Femur (tissue), 1 donor: ENCODE results near the gene BGLAP.
"Not testable (repeated sequence)": the region's sequence is repeated elsewhere in the genome, so short reads cannot be mapped to it uniquely, and the experiment has no call there.

Experiments
- DNase-seq: peaks from one replicate; pipeline ENCODE4 v3.0.0-alpha.2; 2017

The BGLAP gene

GRCh38 chr1:156241926-156242325, at the start of gene BGLAP:
Gene BGLAP (plus strand): TSS chr1:156242184. CDS start chr1:156242232, 48 bp downstream.
- no peak for DNase-seq

DNA sequence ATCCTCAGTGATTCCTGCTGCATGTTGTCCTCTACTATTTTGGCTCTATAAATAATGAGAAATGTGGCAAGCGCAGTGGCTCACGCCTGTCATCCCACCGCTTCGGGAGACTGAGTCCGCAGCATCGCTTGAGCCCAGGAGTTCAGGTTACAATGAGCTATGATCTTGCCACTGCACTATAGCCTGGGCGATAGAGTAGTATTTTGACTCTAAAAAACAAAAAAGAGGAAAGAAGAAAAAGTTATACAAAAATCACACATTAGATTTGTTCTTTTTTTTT, 48.8 kb upstream of the BGLAP start:
- DNase-seq: no peak

- peak; percentile 99 for DNase-seq
These were observed 48.3 kb upstream of the BGLAP start, which contains the start of gene SLC25A44 for GRCh38 chr1:156193488-156194299. Gene SLC25A44 (plus strand): TSS chr1:156194104. CDS start chr1:156199848, 5,744 bp downstream.

- no peak for DNase-seq
These were observed 47.7 kb upstream of the BGLAP start for GRCh38 chr1:156194300-156194652.

DNA sequence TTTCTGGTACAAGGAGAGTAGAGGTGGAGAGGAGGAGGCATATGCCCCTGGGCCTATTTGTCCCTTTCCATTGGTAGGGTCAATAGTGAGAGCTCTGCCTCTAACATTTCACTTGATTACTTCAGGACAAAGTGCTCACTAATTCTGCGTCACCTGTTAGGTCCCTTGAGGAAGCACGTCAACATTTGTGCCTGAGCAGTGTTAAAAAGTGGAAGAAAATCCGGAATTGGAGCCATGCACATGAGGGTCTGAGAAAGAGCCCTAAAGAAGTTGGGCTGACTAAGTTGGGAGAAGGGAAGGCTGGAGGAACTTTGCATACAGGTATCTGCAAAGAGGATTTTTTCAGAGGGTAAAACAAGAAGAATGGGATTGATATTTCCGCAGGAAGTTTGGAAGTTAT, 46.1 kb upstream of the BGLAP start:
- DNase-seq: no peak

DNA sequence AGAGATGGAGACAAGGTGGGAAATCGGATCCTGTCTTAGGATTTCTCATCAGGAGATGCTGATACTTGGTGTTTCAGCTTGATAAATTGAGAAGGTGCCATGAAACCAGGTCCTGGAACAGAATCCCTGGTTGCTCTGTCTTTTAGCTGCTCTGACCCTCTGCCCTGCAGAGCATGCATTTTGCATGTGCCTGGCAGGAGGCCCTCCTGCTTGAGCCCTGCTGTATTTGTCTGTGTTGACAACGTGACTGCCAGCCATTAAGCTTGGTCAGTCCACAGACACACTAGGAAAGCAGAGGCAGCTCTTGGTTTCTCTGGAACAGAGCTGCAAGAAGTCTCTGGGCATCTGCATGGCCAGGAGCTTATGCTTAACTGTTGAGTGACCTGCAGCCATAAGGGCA, 45.5 kb upstream of the BGLAP start:
- DNase-seq: no peak

GRCh38 chr1:156198831-156199349, 43.1 kb upstream of the BGLAP start:
- no peak for DNase-seq

- no peak for DNase-seq
These were observed 41.9 kb upstream of the BGLAP start for GRCh38 chr1:156200044-156200443.

DNA sequence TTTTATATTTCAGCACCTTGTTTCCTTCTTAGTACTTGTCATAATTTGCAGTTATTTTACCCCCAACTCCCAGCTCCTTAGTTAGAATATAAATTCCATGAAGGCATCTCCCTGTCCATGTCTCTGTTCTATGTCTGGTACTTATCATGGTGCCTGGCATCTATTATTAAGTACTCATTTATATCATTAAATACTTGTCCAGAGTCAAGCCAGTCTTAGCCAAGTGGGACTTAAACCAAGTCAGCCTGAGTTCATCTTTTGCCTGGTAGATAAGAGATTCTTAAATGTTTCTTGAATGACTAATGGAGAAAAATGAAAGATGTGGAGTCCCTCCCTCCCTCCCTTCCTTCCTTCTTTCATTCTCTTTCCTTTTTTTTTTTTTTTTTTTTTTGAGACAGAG, 38.7 kb upstream of the BGLAP start:
- DNase-seq: no peak

DNA sequence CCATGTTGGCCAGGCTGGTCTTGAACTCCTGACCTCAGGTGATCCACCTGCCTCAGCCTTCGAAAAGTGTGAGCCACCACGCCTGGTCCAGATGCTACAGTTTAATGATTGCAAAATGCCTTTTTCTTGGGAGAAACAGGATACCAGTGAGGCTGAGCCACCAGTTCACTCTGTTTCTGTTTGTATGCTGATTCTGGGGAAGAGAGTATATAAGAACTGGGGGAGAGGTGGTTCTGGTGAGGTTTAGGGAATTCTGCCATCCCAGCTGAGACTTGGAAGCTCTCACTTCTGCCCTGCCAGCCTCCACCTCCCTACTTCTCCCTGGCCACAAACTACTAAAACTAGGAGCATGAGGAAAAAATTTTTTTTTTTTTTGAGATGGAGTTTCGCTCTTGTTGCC, 37.3 kb upstream of the BGLAP start:
- no peak for DNase-seq

- DNase-seq: no peak
These were observed 30.7 kb upstream of the BGLAP start for GRCh38 chr1:156211243-156211642.

DNA sequence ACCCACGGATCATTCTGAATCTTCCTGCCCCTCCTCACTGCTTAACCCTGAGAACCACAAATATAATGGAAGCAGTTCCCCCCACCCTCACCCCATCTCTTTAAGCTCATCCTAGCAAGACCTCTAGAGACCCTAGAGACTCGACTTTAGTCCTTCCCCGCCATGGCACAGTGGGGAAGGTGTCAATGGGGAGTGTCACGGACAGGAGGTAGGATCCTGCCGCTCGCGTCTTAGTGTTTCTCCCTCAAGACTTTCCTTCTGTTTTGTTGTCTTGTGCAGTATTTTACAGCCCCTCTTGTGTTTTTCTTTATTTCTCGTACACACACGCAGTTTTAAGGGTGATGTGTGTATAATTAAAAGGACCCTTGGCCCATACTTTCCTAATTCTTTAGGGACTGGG, 29.9 kb upstream of the BGLAP start:
- no peak for DNase-seq

- DNase-seq: peak; percentile 98
These were observed 28.9 kb upstream of the BGLAP start, which contains the start of gene PMF1 for GRCh38 chr1:156212833-156213643. Gene PMF1 (plus strand): TSS chr1:156213007. CDS start chr1:156213016, 9 bp downstream.

DNA sequence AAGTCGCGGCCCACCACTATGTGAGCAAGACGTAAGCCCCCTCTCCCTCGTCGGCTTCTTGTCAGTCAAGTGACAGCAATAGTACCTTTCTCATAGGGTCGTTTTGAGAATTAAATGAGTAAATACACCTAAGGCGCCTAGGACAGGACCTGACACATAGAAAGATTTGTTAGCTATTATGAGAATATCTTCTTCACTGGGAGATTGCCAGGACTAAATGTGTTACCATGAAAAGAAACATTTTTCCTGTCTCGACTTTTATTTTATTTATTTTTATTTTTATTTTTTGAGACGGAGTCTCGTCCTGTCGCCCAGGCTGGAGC, 28.4 kb upstream of the BGLAP start:
- DNase-seq: no peak

DNA sequence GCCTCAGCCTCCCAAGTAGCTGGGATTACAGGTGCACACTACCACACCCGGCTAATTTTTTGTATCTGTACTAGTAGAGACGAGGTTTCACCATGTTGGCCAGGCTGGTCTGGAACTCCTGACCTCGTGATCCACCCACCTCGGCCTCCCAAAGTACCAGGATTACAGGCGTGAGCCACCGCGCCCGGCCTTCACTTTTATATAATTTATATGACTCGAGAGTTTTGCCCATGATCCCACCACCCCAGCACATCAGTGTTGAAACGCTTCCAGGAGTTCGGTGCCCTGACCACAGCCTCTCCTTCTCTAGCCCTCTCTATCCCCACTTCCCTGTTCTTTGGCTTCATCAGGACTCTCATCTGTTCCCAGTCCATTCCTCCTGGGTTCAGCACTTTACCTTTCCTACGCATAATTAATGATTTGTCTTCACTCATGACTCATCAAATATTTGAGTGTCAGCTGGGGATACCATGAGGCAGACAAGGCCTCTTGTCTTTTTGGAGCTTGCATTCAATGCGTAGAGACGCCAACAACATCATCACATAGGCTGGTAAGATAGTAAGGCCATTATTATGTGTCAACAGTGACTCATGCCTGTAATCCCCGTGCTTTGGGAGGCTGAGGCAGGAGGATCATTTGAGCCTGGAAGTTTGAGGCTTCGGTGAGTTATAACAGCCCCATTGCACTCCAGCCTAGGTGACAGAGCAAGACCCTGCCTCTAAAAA, 27.8 kb upstream of the BGLAP start:
- DNase-seq: no peak

DNA sequence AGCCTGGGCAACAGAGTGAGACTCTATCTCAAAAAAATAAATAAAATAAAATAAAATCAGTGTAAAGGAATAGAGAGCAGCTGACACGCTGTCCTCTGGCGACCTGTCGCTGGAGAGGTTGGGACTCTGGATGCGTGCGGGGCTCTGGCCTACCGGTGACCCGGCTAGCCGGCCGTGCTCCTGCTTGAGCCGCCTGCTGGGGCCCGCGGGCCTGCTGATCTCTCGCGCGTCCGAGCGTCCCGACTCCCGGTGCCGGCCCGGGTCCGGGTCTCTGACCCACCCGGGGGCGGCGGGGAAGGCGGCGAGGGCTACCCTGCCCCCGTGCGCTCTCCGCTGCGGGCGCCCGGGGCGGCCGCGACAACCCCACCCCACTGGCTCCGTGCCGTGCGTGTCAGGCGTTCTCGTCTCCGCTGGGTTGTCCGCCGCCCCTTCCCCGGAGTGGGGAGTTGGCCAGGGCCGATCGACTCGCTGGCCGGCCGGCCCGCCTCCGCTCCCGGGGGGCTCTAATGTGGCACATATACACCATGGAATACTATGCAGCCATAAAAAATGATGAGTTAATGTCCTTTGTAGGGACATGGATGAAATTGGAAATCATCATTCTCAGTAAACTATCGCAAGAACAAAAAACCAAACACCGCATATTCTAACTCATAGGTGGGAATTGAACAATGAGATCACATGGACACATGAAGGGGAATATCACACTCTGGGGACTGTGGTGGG, 25.5 kb upstream of the BGLAP start:
- not testable (repeated sequence) for DNase-seq

GRCh38 chr1:156217871-156218270, 24.1 kb upstream of the BGLAP start:
- no peak for DNase-seq

DNA sequence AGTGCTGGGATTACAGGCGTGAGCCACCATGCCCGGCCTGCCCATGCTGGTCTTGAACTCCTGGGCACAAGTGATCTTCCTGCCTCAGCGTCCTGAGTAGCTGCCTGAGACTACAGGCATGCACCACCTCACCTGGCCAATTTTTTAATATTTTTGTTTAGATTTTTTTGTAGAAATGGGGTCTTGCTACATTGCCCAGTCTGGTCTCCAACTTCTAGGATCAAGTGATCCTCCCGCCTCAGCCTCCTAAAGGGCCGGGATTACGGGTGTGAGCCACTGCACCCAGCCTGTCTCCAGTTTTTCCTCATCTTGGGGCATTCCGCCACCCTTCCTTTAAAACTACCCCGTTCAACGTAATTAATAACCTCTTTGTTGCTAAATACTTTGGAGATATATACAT, 21.8 kb upstream of the BGLAP start:
- no peak for DNase-seq

GRCh38 chr1:156221986-156222692, 19.8 kb upstream of the BGLAP start:
- no peak for DNase-seq

DNA sequence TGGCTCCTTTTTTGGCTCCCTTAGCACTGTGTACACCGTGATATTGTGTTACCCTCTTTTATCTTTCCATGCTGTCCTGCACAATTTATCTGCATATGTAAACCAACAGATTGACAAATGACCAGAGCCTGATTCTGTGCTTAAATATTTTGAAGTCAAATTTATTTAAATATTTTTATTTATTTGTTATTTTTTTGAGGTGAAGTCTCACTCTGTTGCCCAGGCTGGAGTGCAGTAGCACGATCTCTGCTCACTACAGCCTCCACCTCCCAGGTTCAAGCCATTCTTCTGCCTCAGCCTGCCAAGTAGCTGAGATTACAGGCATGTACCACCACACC, 16.3 kb upstream of the BGLAP start:
- no peak for DNase-seq

- no peak for DNase-seq
These were observed 15.9 kb upstream of the BGLAP start for GRCh38 chr1:156226116-156226538.

DNA sequence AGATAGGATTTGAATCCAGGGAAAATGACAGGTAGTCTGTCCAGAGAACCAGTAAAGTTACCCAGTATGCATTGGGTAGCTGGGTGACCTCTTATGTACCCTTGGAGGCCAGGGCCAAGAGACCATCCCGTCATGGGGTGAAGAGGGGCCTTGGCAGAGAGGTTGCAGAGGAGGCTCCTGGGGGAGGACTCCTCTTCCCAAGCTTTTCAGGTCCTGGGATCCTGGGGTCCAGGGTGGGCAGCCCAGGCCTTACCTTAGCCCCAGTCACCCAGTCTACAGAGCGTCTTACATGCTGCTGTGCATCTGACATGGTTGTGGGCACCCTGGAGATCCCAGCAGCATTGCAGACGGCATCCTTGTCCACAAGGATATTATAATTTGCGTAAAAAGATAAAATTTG, 15.2 kb upstream of the BGLAP start:
- DNase-seq: no peak
